ENCODE results near the gene NLGN2.

- TF ChIP-seq EZH2 (IDR thresholded peaks at IDR 0.05; ENCODE audit: borderline replicate concordance, low read length), result no peak
- TF ChIP-seq CTCF (IDR thresholded peaks at IDR 0.05; ENCODE audit: low read length), result no peak
Measured at GRCh38 chr17:7370853-7371252, 36.8 kb upstream of the NLGN2 start.

Measured in OCI-LY1 (cell line).